MCF 10A (cell line): ENCODE measurements around the gene TCHHL1. TPM values are rescaled to one million over a fixed set of nuclear protein-coding genes. Genes with fewer than 3 reads are reported as not detected.

Experiments used
- BruUV-seq: library from RNA; stranded (reverse); fragments of 400-500 nt; replicated peaks from 2 replicates; lab custom pipeline; 2021; lab: Mats Ljungman, UMichigan
- CTCF ChIA-PET: fragments of 300-600 bp; sonication (Branson Sonifier 250); formaldehyde crosslinking; extraction: SDS; loops from one replicate; lab custom pipeline; 2021; ENCODE audit warnings: antibody characterized with exemption, inconsistent platforms; lab: Yijun Ruan, JAX
- POLR2A ChIA-PET: fragments of 300-600, 350-650 bp; sonication (Branson Sonifier 250); formaldehyde crosslinking; extraction: SDS; loops from one replicate; lab custom pipeline; 2020; ENCODE audit warnings: antibody characterized with exemption, inconsistent platforms; lab: Yijun Ruan, JAX
- DNase-seq: peaks from one replicate; pipeline ENCODE4 v3.0.0-alpha.2; 2018; ENCODE audit not compliant: unreplicated experiment
- H3K27ac Mint-ChIP-seq: one replicate; pipeline ENCODE4 v1.8.0; 2022; ENCODE audit warnings: mild to moderate bottlenecking, low read depth, mixed read lengths; ENCODE audit not compliant: unreplicated experiment
- H3K27me3 Mint-ChIP-seq: one replicate; pipeline ENCODE4 v1.8.0; 2022; ENCODE audit warnings: mixed read lengths; ENCODE audit not compliant: insufficient read depth, unreplicated experiment
- H3K36me3 Mint-ChIP-seq: one replicate; pipeline ENCODE4 v1.8.0; 2022; ENCODE audit warnings: mild to moderate bottlenecking, moderate library complexity, mixed read lengths; ENCODE audit not compliant: insufficient read depth, unreplicated experiment
- H3K4me1 Mint-ChIP-seq: one replicate; pipeline ENCODE4 v1.8.0; 2022; ENCODE audit warnings: mixed read lengths; ENCODE audit not compliant: insufficient read depth, unreplicated experiment
- H3K4me3 Mint-ChIP-seq: one replicate; pipeline ENCODE4 v1.8.0; 2022; ENCODE audit warnings: mild to moderate bottlenecking, moderate library complexity, mixed read lengths; ENCODE audit not compliant: unreplicated experiment
- H3K9me3 Mint-ChIP-seq: one replicate; pipeline ENCODE4 v1.8.0; 2022; ENCODE audit warnings: mixed read lengths; ENCODE audit not compliant: unreplicated experiment
- CTCF ChIP-seq: fragments of 200-600 bp; IDR thresholded peaks from one replicate; pipeline ENCODE4 v1.8.0; 2022; ENCODE audit warnings: antibody characterized with exemption, mild to moderate bottlenecking; ENCODE audit not compliant: unreplicated experiment
- intact Hi-C: fragments of 100-400 bp; cut with micrococcal nuclease; formaldehyde crosslinking; loops from 2 replicates; pipeline ENCODE4 v1.14.1; 2022
- total RNA-seq: library from RNA; stranded (reverse); gene quantifications from 2 replicates; pipeline ENCODE4 v1.2.3, GENCODE V29; 2022

Gene TCHHL1
- total RNA-seq, 1 experiment from 2014 or later: not detected

DNA sequence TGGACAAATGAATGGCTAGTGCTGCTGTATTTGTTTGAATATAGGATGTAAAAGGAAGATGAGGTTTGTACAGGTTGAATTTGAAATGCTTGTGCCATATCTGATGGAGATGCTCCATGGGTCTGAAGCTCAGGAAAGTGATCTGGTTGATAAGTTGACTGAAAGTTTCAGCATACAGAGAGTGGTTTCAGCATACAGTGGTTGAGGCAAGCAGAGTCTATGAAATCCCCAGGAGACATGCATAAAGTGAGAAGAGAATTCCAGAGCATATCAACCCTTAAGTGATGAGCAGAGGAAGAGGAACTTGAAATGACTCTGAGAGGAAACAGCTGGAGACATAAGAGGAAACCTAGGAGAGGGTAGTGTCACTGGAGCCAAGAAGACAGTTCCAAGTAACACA is 21.7 kb downstream of the TCHHL1 start:
- Mint-ChIP-seq H3K4me1 (no peaks in the 10 kb centered on the region), H3K4me3 (no peak overlapping the region), H3K27me3 (peaks cover 17% of the 10 kb centered on the region), H3K36me3 (no peaks in the 10 kb centered on the region), H3K9me3 (no peaks in the 10 kb centered on the region), H3K27ac (no peak overlapping the region)
- TF ChIP-seq CTCF: no peak
- POLR2A ChIA-PET: interaction anchor here (0.7 kb wide), 1 partner anchor 14 kb away, joined by 3 read pairs; no protein-coding TSS in a partner anchor
- intact Hi-C loops: no loop called here
- no peak for DNase-seq
- BruUV-seq: no TSS peak
- CTCF ChIA-PET: no interaction called here

GRCh38 chr1:152061952-152062351 is 26.9 kb downstream of the TCHHL1 start:
- no peaks in the 10 kb centered on the region for H3K36me3 Mint-ChIP-seq
- DNase-seq: no peak
- peaks cover 17% of the 10 kb centered on the region for H3K27me3 Mint-ChIP-seq
- no peak overlapping the region for H3K27ac Mint-ChIP-seq
- no peaks in the 10 kb centered on the region for H3K9me3 Mint-ChIP-seq
- no peak for TF ChIP-seq CTCF
- POLR2A ChIA-PET: interaction anchor here (0.6 to 1.6 kb wide), 3 partner anchors 12 to 56 kb away, joined by 3 to 4 read pairs (median 3); no protein-coding TSS in a partner anchor
- no peaks in the 10 kb centered on the region for H3K4me1 Mint-ChIP-seq
- CTCF ChIA-PET: interaction anchor here (1.0 to 19.4 kb wide), 4 partner anchors 9 to 120 kb away, joined by 3 to 517 read pairs (median 9); no protein-coding TSS in a partner anchor
- intact Hi-C loops: no loop called here
- no peak overlapping the region for H3K4me3 Mint-ChIP-seq
- BruUV-seq: no TSS peak

DNA sequence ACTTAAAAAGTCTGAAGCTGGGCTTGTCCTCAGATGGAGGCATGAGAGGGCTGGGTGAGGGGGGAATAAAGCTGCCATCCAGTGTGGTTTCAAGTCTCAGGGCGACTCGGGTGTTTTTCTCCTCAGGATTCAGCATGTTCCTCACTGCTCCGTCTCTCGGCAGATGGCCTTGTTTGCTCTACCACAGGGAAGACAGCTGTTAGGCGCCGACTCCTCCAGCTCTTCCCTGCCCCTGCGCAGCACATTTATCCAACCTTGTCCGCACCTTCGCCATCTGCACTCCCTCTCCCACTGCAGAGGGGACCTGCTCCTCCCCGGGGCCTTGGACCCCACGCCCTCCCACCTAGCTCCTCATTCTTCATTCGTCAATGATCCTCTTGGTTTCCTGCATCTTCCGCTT is 35.5 kb downstream of the TCHHL1 start:
- no peak for DNase-seq
- no TSS peak for BruUV-seq
- peaks cover 7% of the 10 kb centered on the region for H3K36me3 Mint-ChIP-seq
- H3K27ac Mint-ChIP-seq: no peak overlapping the region
- no peak for TF ChIP-seq CTCF
- H3K9me3 Mint-ChIP-seq: no peaks in the 10 kb centered on the region
- H3K27me3 Mint-ChIP-seq: no peaks in the 10 kb centered on the region
- ChIA-PET CTCF (interaction anchor here (0.6 to 19.4 kb wide), 57 partner anchors 8 to 1564 kb away, joined by 3 to 517 read pairs (median 4); partner anchors contain the start of genes RPTN and TCHH), POLR2A (interaction anchor here (0.6 to 12.7 kb wide), 11 partner anchors 13 to 387 kb away, joined by 3 to 622 read pairs (median 3); partner anchors contain the start of gene S100A11)
- no peak overlapping the region for H3K4me3 Mint-ChIP-seq
- intact Hi-C loops: loop anchor here (5.0 kb wide), 1 partner anchor 389 kb away; no protein-coding TSS in a partner anchor
- H3K4me1 Mint-ChIP-seq: peaks cover 40% of the 10 kb centered on the region

GRCh38 chr1:152052606-152053005 is 36.3 kb downstream of the TCHHL1 start:
- TF ChIP-seq CTCF: peak; percentile 98
- H3K27ac Mint-ChIP-seq: no peak overlapping the region
- peak; percentile 93 for DNase-seq

More at GRCh38 chr1:152052606-152053005, 36.3 kb downstream of the TCHHL1 start:
- POLR2A ChIA-PET: interaction anchor here (0.6 to 12.7 kb wide), 9 partner anchors 14 to 388 kb away, joined by 3 to 622 read pairs (median 3); partner anchors contain the start of gene S100A11
- no TSS peak for BruUV-seq
- CTCF ChIA-PET: interaction anchor here (0.6 to 19.4 kb wide), 56 partner anchors 9 to 1563 kb away, joined by 3 to 517 read pairs (median 4); partner anchors contain the start of genes RPTN and TCHH
- peaks cover 7% of the 10 kb centered on the region for H3K36me3 Mint-ChIP-seq
- H3K4me1 Mint-ChIP-seq: peaks cover 48% of the 10 kb centered on the region
- H3K9me3 Mint-ChIP-seq: no peaks in the 10 kb centered on the region
- no peaks in the 10 kb centered on the region for H3K27me3 Mint-ChIP-seq
- intact Hi-C loops: loop anchor here (1.0 to 5.0 kb wide), 5 partner anchors 90 to 406 kb away; no protein-coding TSS in a partner anchor
- no peak overlapping the region for H3K4me3 Mint-ChIP-seq
